HG03521 (cell line): ENCODE results near the gene DQX1.
"Not testable (repeated sequence)": the region's sequence is repeated elsewhere in the genome, so short reads cannot be mapped to it uniquely, and the experiment has no call there.

ENCODE experiments used
- ATAC-seq: cut with Tn5 transposase; IDR thresholded peaks from one replicate; pipeline ENCODE4 v1.9.1; 2021; ENCODE audit warnings: mild to moderate bottlenecking, moderate library complexity; ENCODE audit not compliant: unreplicated experiment

DQX1 gene

GRCh38 chr2:74471332-74472065 is 54.5 kb downstream of the DQX1 start:
- no peak for ATAC-seq

- not testable (repeated sequence) for ATAC-seq
Observed at GRCh38 chr2:74470742-74471141, 55.3 kb downstream of the DQX1 start.
